HCT116 (cell line): ENCODE data around the gene CTDNEP1. TPM values are rescaled to one million over a fixed set of nuclear protein-coding genes. Genes with fewer than 3 reads are reported as not detected.

ENCODE experiments used
- ATAC-seq: fragments of 200-7000 bp; cut with Tn5 transposase; 2 replicates; pipeline ENCODE4 v1.9.1; 2020; ENCODE audit warnings: mild to moderate bottlenecking, moderate library complexity
- BruUV-seq: library from RNA; stranded (reverse); fragments of 400-500 nt; replicated peaks from 2 replicates; lab custom pipeline; 2021; lab: Mats Ljungman, UMichigan
- CTCF ChIA-PET: fragments of 300-600 bp; sonication (Branson Sonifier 250); formaldehyde crosslinking; loops from one replicate; lab custom pipeline; 2021; ENCODE audit warnings: antibody characterized with exemption; lab: Charles Lee
- POLR2A ChIA-PET: fragments of 300-600, 350-600 bp; sonication (Branson Sonifier 250); formaldehyde crosslinking; loops from one replicate; lab custom pipeline; 2021; ENCODE audit warnings: antibody characterized with exemption; lab: Charles Lee
- RAD21 ChIA-PET, 2 experiments: fragments of 300-600 bp; sonication (Branson Sonifier 250); formaldehyde crosslinking; loops; one replicate each; lab custom pipeline; 2023; ENCODE audit warnings: low total read pairs in 2 of 2; ENCODE audit not compliant: uncharacterized antibody in 2 of 2, unreplicated experiment in 2 of 2, low non-redundant PET in 1 of 2; lab: Charles Lee
- DNase-seq: peaks from one replicate; pipeline ENCODE4 v3.0.0-alpha.2; 2010; ENCODE audit warnings: low read depth, low spot score
- H2AFZ ChIP-seq: fragments of 200-600 bp; shearing (Covaris generic), sonication (generic); 2 replicates; pipeline ENCODE4 v1.6.1; 2017; ENCODE audit warnings: low read depth, mixed run types, mixed read lengths, antibody characterized with exemption, low read length; ENCODE audit not compliant: poor library complexity, severe bottlenecking
- H3K27ac ChIP-seq: 2 replicates; pipeline ENCODE4 v1.5.1; 2012; ENCODE audit warnings: low read depth, low read length
- H3K27me3 ChIP-seq: fragments of 200-600 bp; sonication (generic); 2 replicates; pipeline ENCODE4 v1.6.1; 2016; ENCODE audit warnings: mixed run types, low read length, mixed read lengths; ENCODE audit not compliant: insufficient read depth
- H3K36me3 ChIP-seq, 2 experiments: fragments of 200-500 bp in 1 of 2; fragments of 200-600 bp in 1 of 2; sonication (Bioruptor generic) in 1 of 2; sonication (generic) in 1 of 2; 2 replicates each; pipeline versions ENCODE4 v1.5.1 to v1.6.1; 2014 to 2016; ENCODE audit warnings: low read length in 2 of 2, inconsistent platforms in 1 of 2, mixed read lengths in 1 of 2, mixed run types in 1 of 2; ENCODE audit not compliant: insufficient read depth in 2 of 2, control insufficient read depth in 1 of 2
- H3K4me1 ChIP-seq, 2 experiments: fragments of 200-600 bp in 1 of 2; sonication (generic) in 1 of 2; 2 replicates each; pipeline versions ENCODE4 v1.5.1 to v1.6.1; 2012 to 2017; ENCODE audit warnings: low read length in 2 of 2, inconsistent platforms in 1 of 2, mild to moderate bottlenecking in 1 of 2, mixed read lengths in 1 of 2, mixed run types in 1 of 2, moderate library complexity in 1 of 2; ENCODE audit not compliant: insufficient read depth in 2 of 2, control insufficient read depth in 1 of 2
- H3K4me2 ChIP-seq: fragments of 200-600 bp; sonication (generic); 2 replicates; pipeline ENCODE4 v1.6.1; 2017; ENCODE audit warnings: mixed run types, low read length, mixed read lengths
- H3K4me3 ChIP-seq, 2 experiments: fragments of 200-600 bp in 1 of 2; sonication (generic) in 1 of 2; replicated peaks in 1 of 2; 2 replicates each; pipeline ENCODE4 v1.5.1; 2011 to 2016; ENCODE audit warnings: low read length in 2 of 2, control low read depth in 1 of 2, low read depth in 1 of 2, mild to moderate bottlenecking in 1 of 2, mixed read lengths in 1 of 2, mixed run types in 1 of 2
- H3K79me2 ChIP-seq: fragments of 200-600 bp; sonication (generic); 2 replicates; pipeline ENCODE4 v1.6.1; 2017; ENCODE audit warnings: mild to moderate bottlenecking, mixed run types, low read length, moderate library complexity, mixed read lengths; ENCODE audit not compliant: insufficient read depth
- H3K9ac ChIP-seq: fragments of 200-600 bp; sonication (generic); 2 replicates; pipeline ENCODE4 v1.6.1; 2016; ENCODE audit warnings: low read length, mixed read lengths
- H3K9me2 ChIP-seq: fragments of 200-600 bp; sonication (generic), shearing (Covaris generic); 2 replicates; pipeline ENCODE4 v1.6.1; 2017; ENCODE audit warnings: mixed run types, mild to moderate bottlenecking, moderate library complexity; ENCODE audit not compliant: insufficient read depth
- H3K9me3 ChIP-seq, 2 experiments: fragments of 200-500 bp in 1 of 2; fragments of 200-600 bp in 1 of 2; sonication (Bioruptor generic) in 1 of 2; sonication (generic) in 1 of 2; 2 replicates each; pipeline ENCODE4 v1.6.1; 2014 to 2017; ENCODE audit warnings: low read length in 2 of 2, mixed read lengths in 2 of 2, inconsistent platforms in 1 of 2, low read depth in 1 of 2, mild to moderate bottlenecking in 1 of 2, mixed run types in 1 of 2, moderate library complexity in 1 of 2; ENCODE audit not compliant: control insufficient read depth in 1 of 2, insufficient read depth in 1 of 2
- H4K20me1 ChIP-seq: fragments of 200-600 bp; sonication (generic), shearing (Covaris generic); 2 replicates; pipeline ENCODE4 v1.6.1; 2017; ENCODE audit warnings: mixed run types, mild to moderate bottlenecking, moderate library complexity; ENCODE audit not compliant: insufficient read depth
- CBX3 ChIP-seq: IDR thresholded peaks from 2 replicates; pipeline ENCODE4 v1.6.1; 2012; ENCODE audit warnings: low read depth
- CEBPB ChIP-seq: IDR thresholded peaks from 2 replicates; pipeline ENCODE4 v1.6.1; 2012; ENCODE audit warnings: low read depth
- FOSL1 ChIP-seq: IDR thresholded peaks from 2 replicates; pipeline ENCODE4 v1.6.1; 2012; ENCODE audit warnings: low read depth
- RAD21 ChIP-seq: IDR thresholded peaks from 2 replicates; pipeline ENCODE4 v1.6.1; 2012; ENCODE audit warnings: low read depth, mild to moderate bottlenecking
- SIN3A ChIP-seq: IDR thresholded peaks from 2 replicates; pipeline ENCODE4 v1.6.1; 2012; ENCODE audit warnings: low read depth
- SP1 ChIP-seq: IDR thresholded peaks from 2 replicates; pipeline ENCODE4 v1.6.1; 2012; ENCODE audit warnings: low read depth
- TCF7L2 ChIP-seq: IDR thresholded peaks from 2 replicates; pipeline ENCODE4 v1.7.0; 2011; ENCODE audit warnings: borderline replicate concordance, inconsistent platforms; ENCODE audit not compliant: insufficient read depth, insufficient read length; ENCODE audit errors: extremely low read depth
- ZNF274 ChIP-seq: fragments of 200-500 bp; sonication (Bioruptor generic); IDR thresholded peaks from 2 replicates; pipeline ENCODE4 v1.6.1; 2014; ENCODE audit warnings: mild to moderate bottlenecking, low read depth, low read length, inconsistent platforms
- intact Hi-C: fragments of 100-400 bp; cut with micrococcal nuclease; formaldehyde crosslinking; loops from 2 replicates; pipeline ENCODE4 v1.10.0; 2022
- microRNA counts: library from miRNA; unstranded; fragments of <30 nt; microRNA quantifications from one replicate; lab custom pipeline; 2015
- microRNA-seq: library from miRNA; unstranded; fragments of <30 nt; microRNA quantifications from one replicate; pipeline ENCODE4, GENCODE V29; 2016; ENCODE audit warnings: borderline number of aligned reads
- total RNA-seq: library from RNA; stranded (reverse); gene quantifications from one replicate; pipeline ENCODE4 v1.2.1, GENCODE V29; 2021; ENCODE audit not compliant: unreplicated experiment

Gene CTDNEP1
- total RNA-seq, 1 experiment from 2014 or later, result 143 TPM

DNA sequence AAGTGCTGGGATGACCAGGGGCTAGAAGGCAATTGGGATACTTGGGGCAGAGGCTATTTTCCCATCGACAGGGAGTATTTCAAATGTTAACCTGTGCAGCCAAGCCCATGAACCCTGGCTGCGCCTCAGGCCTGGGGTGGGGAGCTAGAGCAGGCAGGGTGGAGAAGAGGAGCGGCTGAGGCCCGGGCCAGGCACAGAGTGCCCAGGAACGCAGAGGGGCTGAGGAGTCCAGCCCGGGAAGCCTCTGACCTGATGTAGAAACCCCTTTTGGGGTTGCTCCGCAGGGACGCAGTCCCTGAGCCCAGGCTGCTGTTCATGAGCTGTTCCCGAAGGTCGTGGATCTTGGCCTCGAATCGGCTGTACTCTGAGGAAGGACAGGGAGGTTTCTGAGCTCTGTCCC is 55.6 kb downstream of the CTDNEP1 start:
- DNase-seq (no peak), ATAC-seq (no peak)
- H3K9me2 ChIP-seq, result no peaks in the 10 kb centered on the region
- no peak overlapping the region for H3K9ac ChIP-seq
- peaks cover 4 to 14% of the 10 kb centered on the region in 2 experiments; a peak in 2 of 4 replicates for H3K4me1 ChIP-seq
- CTCF ChIA-PET, result no interaction called here
- H3K27ac ChIP-seq, result no peak overlapping the region
- TF ChIP-seq SIN3A (no peak), CEBPB (no peak), SP1 (no peak), FOSL1 (no peak), CBX3 (no peak), TCF7L2 (no peak), RAD21 (no peak), ZNF274 (no peak)
- H3K27me3 ChIP-seq, result no peaks in the 10 kb centered on the region
- no peaks in the 10 kb centered on the region for H3K9me3 ChIP-seq
- no peak overlapping the region for H3K4me2 ChIP-seq
- RAD21 ChIA-PET, result no interaction called here
- no peaks in the 10 kb centered on the region for H3K79me2 ChIP-seq
- no TSS peak for BruUV-seq
- no peak overlapping the region for H3K4me3 ChIP-seq
- H4K20me1 ChIP-seq, result no peaks in the 10 kb centered on the region
- POLR2A ChIA-PET, result no interaction called here
- intact Hi-C loops, result no loop called here
- H3K36me3 ChIP-seq, result no peaks in the 10 kb centered on the region
- H2AFZ ChIP-seq, result no peak overlapping the region

MicroRNAs encoded within 50 kb of the gene (microRNA counts, 767-probe panel; counts per million panel counts)
- microRNA hsa-miR-324-3p (lab: Ali Mortazavi, UCI) (not detected), microRNA hsa-miR-324-5p (lab: Ali Mortazavi, UCI) (not detected)

Small RNA genes lying within 50 kb of the gene (microRNA-seq; reads per million reads assigned to microRNA genes)
- 6,230 reads per million, percentile 93 among the genes with 10 or more reads in this experiment for gene MIR324

Other genes starting within 250 kb of the CTDNEP1 start
- 160 TPM for gene RNASEK, start 239.1 kb downstream of the CTDNEP1 start, total RNA-seq
- 0.57 TPM for gene BCL6B, start 228.7 kb downstream of the CTDNEP1 start, total RNA-seq
- gene SLC16A13, start 215.7 kb downstream of the CTDNEP1 start, total RNA-seq, result 6.8 TPM
- gene SLC16A11, start 207.6 kb downstream of the CTDNEP1 start, total RNA-seq, result not detected
- not detected for gene CLEC10A, start 171.5 kb downstream of the CTDNEP1 start, total RNA-seq
- gene ASGR2, start 136.9 kb downstream of the CTDNEP1 start, total RNA-seq, result 0.32 TPM
- gene ASGR1, start 72.4 kb downstream of the CTDNEP1 start, total RNA-seq, result 1.2 TPM
- 15.0 TPM for gene DLG4, start 31.9 kb downstream of the CTDNEP1 start, total RNA-seq
- 554 TPM for gene ACADVL, start 31.8 kb downstream of the CTDNEP1 start, total RNA-seq
- gene DVL2, start 17.2 kb downstream of the CTDNEP1 start, total RNA-seq, result 69.7 TPM
- gene PHF23, start 12.3 kb downstream of the CTDNEP1 start, total RNA-seq, result 48.5 TPM
- gene GABARAP, start 9.3 kb downstream of the CTDNEP1 start, total RNA-seq, result 287 TPM
- 81.7 TPM for gene ELP5, start 481 bp upstream of the CTDNEP1 start, total RNA-seq
- gene CLDN7, start 10.7 kb upstream of the CTDNEP1 start, total RNA-seq, result 286 TPM
- 2.5 TPM for gene SLC2A4, start 30.0 kb upstream of the CTDNEP1 start, total RNA-seq
- 2.3 TPM for gene YBX2, start 42.9 kb upstream of the CTDNEP1 start, total RNA-seq
- 1,139 TPM for gene EIF5A, start 55.9 kb upstream of the CTDNEP1 start, total RNA-seq
- 61.3 TPM for gene GPS2, start 63.6 kb upstream of the CTDNEP1 start, total RNA-seq
- gene NEURL4, start 77.6 kb upstream of the CTDNEP1 start, total RNA-seq, result 56.9 TPM
- 8.8 TPM for gene ACAP1, start 84.8 kb upstream of the CTDNEP1 start, total RNA-seq
- 5.4 TPM for gene KCTD11, start 100.4 kb upstream of the CTDNEP1 start, total RNA-seq
- gene TMEM95, start 103.4 kb upstream of the CTDNEP1 start, total RNA-seq, result not detected
- 16.8 TPM for gene TNK1, start 129.4 kb upstream of the CTDNEP1 start, total RNA-seq
- gene PLSCR3, start 142.8 kb upstream of the CTDNEP1 start, total RNA-seq, result 43.8 TPM
- gene TMEM256, start 152.4 kb upstream of the CTDNEP1 start, total RNA-seq, result 110 TPM
- gene NLGN2, start 156.1 kb upstream of the CTDNEP1 start, total RNA-seq, result 60.5 TPM
- gene SPEM1, start 168.6 kb upstream of the CTDNEP1 start, total RNA-seq, result 0.32 TPM
- not detected for gene SPEM2, start 173.9 kb upstream of the CTDNEP1 start, total RNA-seq
- gene SPEM3, start 177.1 kb upstream of the CTDNEP1 start, total RNA-seq, result not detected
- gene TMEM102, start 183.7 kb upstream of the CTDNEP1 start, total RNA-seq, result 16.4 TPM
- gene FGF11, start 187.8 kb upstream of the CTDNEP1 start, total RNA-seq, result 6.1 TPM
- 10.4 TPM for gene CHRNB1, start 193.3 kb upstream of the CTDNEP1 start, total RNA-seq
- gene ZBTB4, start 227.9 kb upstream of the CTDNEP1 start, total RNA-seq, result 17.1 TPM
- gene SLC35G6, start 229.7 kb upstream of the CTDNEP1 start, total RNA-seq, result not detected
- 205 TPM for gene POLR2A, start 232.6 kb upstream of the CTDNEP1 start, total RNA-seq